Measurements from ENCODE around the gene APOM. TPM values are rescaled to one million over a fixed set of nuclear protein-coding genes. Genes with fewer than 3 reads are reported as not detected.

APOM gene
- total RNA-seq, 2 donors from 2014 or later = 5.0 to 6.0 TPM

GRCh38 chr6:31687321-31687720 lies 31.6 kb downstream of the APOM start:
- no peak for ATAC-seq (replicated peaks in 1 of 2)
- Mint-ChIP-seq H3K4me3 (no peak overlapping the region), H3K27me3 (ENCODE audit: low read depth) (no peaks in the 10 kb centered on the region), H3K36me3 (ENCODE audit: insufficient read depth in 2 of 2) (peaks cover 0 to 10% of the 10 kb centered on the region in 2 donors), H3K4me1 (ENCODE audit: low read depth) (peaks cover 10% of the 10 kb centered on the region), H3K27ac (no peak overlapping the region), H3K9me3 (no peaks in the 10 kb centered on the region)
- DNase-seq = no peak

GRCh38 chr6:31687860-31688693 lies 32.4 kb downstream of the APOM start:
- Mint-ChIP-seq H3K27me3 (ENCODE audit: low read depth) (no peaks in the 10 kb centered on the region), H3K4me1 (ENCODE audit: low read depth) (peaks cover 10% of the 10 kb centered on the region), H3K36me3 (ENCODE audit: insufficient read depth in 2 of 2) (peaks cover 0 to 10% of the 10 kb centered on the region in 2 donors), H3K9me3 (no peaks in the 10 kb centered on the region), H3K4me3 (no peak overlapping the region), H3K27ac (no peak overlapping the region)
- no peak for ATAC-seq (replicated peaks in 1 of 2)
- DNase-seq = no peak

GRCh38 chr6:31689249-31690110 lies 33.8 kb downstream of the APOM start:
- Mint-ChIP-seq H3K27ac (peak overlapping the region; percentile 29), H3K4me3 (no peak overlapping the region), H3K36me3 (ENCODE audit: insufficient read depth in 2 of 2) (peaks cover 0 to 8% of the 10 kb centered on the region in 2 donors), H3K27me3 (ENCODE audit: low read depth) (no peaks in the 10 kb centered on the region), H3K9me3 (no peaks in the 10 kb centered on the region), H3K4me1 (ENCODE audit: low read depth) (peaks cover 10% of the 10 kb centered on the region)
- DNase-seq (peak in 1 of 2 donors; percentile 18), ATAC-seq (replicated peaks in 1 of 2) (no peak)

- H3K36me3 Mint-ChIP-seq (ENCODE audit: insufficient read depth in 2 of 2) = peaks cover 0 to 8% of the 10 kb centered on the region in 2 donors
Observed at GRCh38 chr6:31690231-31691077, 34.8 kb downstream of the APOM start.

GRCh38 chr6:31691078-31691463 lies 35.4 kb downstream of the APOM start:
- no peak for DNase-seq
- Mint-ChIP-seq H3K4me1 (ENCODE audit: low read depth) (peaks cover 10% of the 10 kb centered on the region), H3K36me3 (ENCODE audit: insufficient read depth in 2 of 2) (peaks cover 0 to 6% of the 10 kb centered on the region in 2 donors), H3K4me3 (no peak overlapping the region), H3K27ac (no peak overlapping the region), H3K9me3 (no peaks in the 10 kb centered on the region), H3K27me3 (ENCODE audit: low read depth) (no peaks in the 10 kb centered on the region)
- no peak for ATAC-seq (replicated peaks in 1 of 2)

More at GRCh38 chr6:31690231-31691077, 34.8 kb downstream of the APOM start:
- no peak overlapping the region for H3K4me3 Mint-ChIP-seq
- H3K27me3 Mint-ChIP-seq (ENCODE audit: low read depth) = no peaks in the 10 kb centered on the region
- ATAC-seq (replicated peaks in 1 of 2) = no peak
- no peak for DNase-seq
- H3K27ac Mint-ChIP-seq = peak overlapping the region; percentile 29
- no peaks in the 10 kb centered on the region for H3K9me3 Mint-ChIP-seq
- H3K4me1 Mint-ChIP-seq (ENCODE audit: low read depth) = peaks cover 10% of the 10 kb centered on the region

GRCh38 chr6:31691564-31692108 lies 35.9 kb downstream of the APOM start:
- Mint-ChIP-seq H3K27me3 (ENCODE audit: low read depth) (no peaks in the 10 kb centered on the region), H3K27ac (no peak overlapping the region), H3K4me1 (ENCODE audit: low read depth) (peaks cover 10% of the 10 kb centered on the region), H3K36me3 (ENCODE audit: insufficient read depth in 2 of 2) (peaks cover 2 to 5% of the 10 kb centered on the region in 2 donors), H3K9me3 (no peaks in the 10 kb centered on the region), H3K4me3 (no peak overlapping the region)
- ATAC-seq (replicated peaks in 1 of 2) = no peak
- no peak for DNase-seq

- Mint-ChIP-seq H3K4me1 (ENCODE audit: low read depth) (peaks cover 12% of the 10 kb centered on the region), H3K27me3 (ENCODE audit: low read depth) (no peaks in the 10 kb centered on the region), H3K9me3 (no peaks in the 10 kb centered on the region), H3K4me3 (no peak overlapping the region), H3K27ac (no peak overlapping the region), H3K36me3 (ENCODE audit: insufficient read depth in 2 of 2) (peaks cover 2 to 5% of the 10 kb centered on the region in 2 donors)
- ATAC-seq (replicated peaks in 1 of 2) (no peak), DNase-seq (no peak)
Observed at GRCh38 chr6:31692353-31692752, 36.7 kb downstream of the APOM start.

GRCh38 chr6:31692886-31693285 lies 37.2 kb downstream of the APOM start:
- DNase-seq = no peak
- Mint-ChIP-seq H3K9me3 (no peaks in the 10 kb centered on the region), H3K4me1 (ENCODE audit: low read depth) (peaks cover 17% of the 10 kb centered on the region), H3K36me3 (ENCODE audit: insufficient read depth in 2 of 2) (peaks cover 5% of the 10 kb centered on the region in 2 donors), H3K27me3 (ENCODE audit: low read depth) (no peaks in the 10 kb centered on the region), H3K4me3 (no peak overlapping the region), H3K27ac (no peak overlapping the region)
- ATAC-seq (replicated peaks in 1 of 2) = no peak

GRCh38 chr6:31693535-31693934 lies 37.8 kb downstream of the APOM start:
- Mint-ChIP-seq H3K27ac (no peak overlapping the region), H3K9me3 (no peaks in the 10 kb centered on the region), H3K4me1 (ENCODE audit: low read depth) (peaks cover 20% of the 10 kb centered on the region), H3K36me3 (ENCODE audit: insufficient read depth in 2 of 2) (peaks cover 5% of the 10 kb centered on the region in 2 donors), H3K4me3 (no peak overlapping the region), H3K27me3 (ENCODE audit: low read depth) (no peaks in the 10 kb centered on the region)
- ATAC-seq (replicated peaks in 1 of 2) (no peak), DNase-seq (no peak)

- H3K4me3 Mint-ChIP-seq = peak overlapping the region; percentile 2 to 50
Observed at GRCh38 chr6:31697555-31697954, 41.9 kb downstream of the APOM start.

GRCh38 chr6:31700740-31701401 lies 45.2 kb downstream of the APOM start:
- no peak for ATAC-seq (replicated peaks in 1 of 2)
- Mint-ChIP-seq H3K4me1 (ENCODE audit: low read depth) (peaks cover 40% of the 10 kb centered on the region), H3K4me3 (peak overlapping the region; percentile 87 to 90), H3K27me3 (ENCODE audit: low read depth) (no peaks in the 10 kb centered on the region), H3K36me3 (ENCODE audit: insufficient read depth in 2 of 2) (peaks cover 9 to 11% of the 10 kb centered on the region in 2 donors), H3K9me3 (no peaks in the 10 kb centered on the region), H3K27ac (no peak overlapping the region)
- DNase-seq = no peak

More at GRCh38 chr6:31697555-31697954, 41.9 kb downstream of the APOM start:
- H3K27me3 Mint-ChIP-seq (ENCODE audit: low read depth) = no peaks in the 10 kb centered on the region
- DNase-seq = peak in 1 of 2 donors; percentile 23
- no peaks in the 10 kb centered on the region for H3K9me3 Mint-ChIP-seq
- peak; percentile 43 to 76 for ATAC-seq (replicated peaks in 1 of 2)
- H3K27ac Mint-ChIP-seq = peak overlapping the region; percentile 79
- peaks cover 7 to 9% of the 10 kb centered on the region in 2 donors for H3K36me3 Mint-ChIP-seq (ENCODE audit: insufficient read depth in 2 of 2)
- H3K4me1 Mint-ChIP-seq (ENCODE audit: low read depth) = peaks cover 30% of the 10 kb centered on the region

Measured in activated T-cell treated with anti-CD3 and anti-CD28 coated beads, Interleukin-2, amount 50 U/mL, for 72 hours (primary cell).